Endometrium (tissue), 2 donors: Measurements from ENCODE around the gene TBC1D1.

ENCODE experiments used
- FAIRE-seq: peaks from 2 replicates; lab custom pipeline; 2012; peaks lifted over from hg19 to GRCh38; lab: Jason Lieb, UNC
- donor health status: control.
- donor health status: control.

Gene TBC1D1

DNA sequence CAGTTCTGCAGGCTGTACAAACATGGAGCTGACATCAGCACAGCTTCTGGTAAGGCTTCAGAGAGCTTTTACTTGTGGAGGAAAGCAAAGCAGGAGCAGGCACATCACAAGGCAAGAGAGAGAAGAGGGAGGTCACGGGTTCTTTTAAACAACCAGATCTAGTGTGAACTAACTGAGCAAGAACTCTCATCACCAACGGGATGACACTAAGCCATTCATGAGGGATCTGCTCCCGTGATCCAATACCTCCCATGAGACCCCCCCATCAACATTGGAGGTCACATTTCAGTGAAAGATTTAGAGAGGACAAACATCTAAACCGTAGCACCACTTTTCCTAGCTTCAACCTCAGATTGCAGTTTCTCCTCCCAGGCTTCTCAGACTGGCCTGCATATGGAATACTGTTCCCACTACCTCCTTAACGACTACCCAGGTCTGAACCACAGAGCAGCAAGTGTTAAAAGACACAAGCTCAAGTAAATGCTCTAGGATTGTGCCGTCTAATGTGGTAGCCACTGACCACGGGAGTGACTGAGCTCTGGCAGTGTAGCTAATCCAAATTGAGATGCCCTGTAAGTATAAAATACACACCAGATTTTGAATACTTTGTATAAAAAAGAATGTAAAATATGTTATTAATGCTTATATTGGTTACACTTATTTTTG lies 262.0 kb downstream of the TBC1D1 start:
- FAIRE-seq = no peak

- no peak for FAIRE-seq
Observed at GRCh38 chr4:38153387-38153760, 262.5 kb downstream of the TBC1D1 start.

GRCh38 chr4:38154252-38154651 lies 263.4 kb downstream of the TBC1D1 start:
- FAIRE-seq = no peak

GRCh38 chr4:38154681-38155588 lies 264.1 kb downstream of the TBC1D1 start:
- no peak for FAIRE-seq

DNA sequence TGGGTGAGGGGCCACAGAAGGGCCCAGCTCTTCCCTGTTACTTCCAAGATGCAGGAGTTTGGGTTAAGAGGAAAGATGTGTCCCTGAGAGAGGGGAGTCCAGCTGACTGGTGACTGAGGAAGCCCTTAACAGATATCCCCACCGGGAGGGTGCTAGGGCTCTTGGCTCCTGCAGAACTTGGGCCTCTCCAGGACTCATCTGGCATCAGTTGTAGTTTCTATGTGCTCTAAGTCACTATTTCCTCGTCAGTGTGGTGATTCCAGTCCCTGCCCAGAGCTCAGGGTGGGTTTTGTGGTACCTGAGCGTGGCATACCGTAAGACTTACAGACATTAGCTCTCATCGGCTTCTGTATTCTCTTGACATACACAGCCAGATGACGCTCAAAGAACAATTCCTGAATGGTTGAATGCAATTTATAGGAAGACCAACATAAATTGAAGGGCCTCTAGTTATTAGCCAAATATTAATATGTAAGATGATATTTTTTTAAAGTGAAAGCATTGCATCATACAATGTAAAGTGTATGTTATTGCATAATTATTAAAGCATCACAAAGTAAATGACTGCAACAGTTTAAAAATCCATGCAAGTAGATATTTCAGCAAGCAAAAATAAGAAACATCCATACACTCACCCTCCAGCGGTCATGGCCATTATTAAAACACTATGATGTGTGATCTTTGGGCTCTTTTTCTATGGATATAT lies 264.9 kb downstream of the TBC1D1 start:
- FAIRE-seq = no peak

DNA sequence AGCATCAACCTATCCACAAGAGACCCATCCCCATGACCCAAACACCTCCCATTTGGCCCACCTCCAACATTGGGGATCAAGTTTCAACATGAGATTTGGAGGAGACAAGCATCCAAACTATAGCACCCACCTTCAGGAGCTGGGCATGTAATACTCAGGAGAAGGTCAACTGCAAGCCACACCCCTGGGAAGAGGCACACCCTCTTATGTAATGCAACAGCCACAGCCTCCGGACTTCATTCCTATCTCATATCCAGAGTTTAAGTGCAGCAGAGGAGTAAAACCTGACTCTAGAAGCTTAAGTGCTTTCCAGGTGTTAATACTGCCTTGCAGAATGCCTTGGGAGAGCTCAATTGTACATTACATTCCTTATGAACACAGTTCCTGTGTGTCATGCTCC lies 266.7 kb downstream of the TBC1D1 start:
- FAIRE-seq = no peak

DNA sequence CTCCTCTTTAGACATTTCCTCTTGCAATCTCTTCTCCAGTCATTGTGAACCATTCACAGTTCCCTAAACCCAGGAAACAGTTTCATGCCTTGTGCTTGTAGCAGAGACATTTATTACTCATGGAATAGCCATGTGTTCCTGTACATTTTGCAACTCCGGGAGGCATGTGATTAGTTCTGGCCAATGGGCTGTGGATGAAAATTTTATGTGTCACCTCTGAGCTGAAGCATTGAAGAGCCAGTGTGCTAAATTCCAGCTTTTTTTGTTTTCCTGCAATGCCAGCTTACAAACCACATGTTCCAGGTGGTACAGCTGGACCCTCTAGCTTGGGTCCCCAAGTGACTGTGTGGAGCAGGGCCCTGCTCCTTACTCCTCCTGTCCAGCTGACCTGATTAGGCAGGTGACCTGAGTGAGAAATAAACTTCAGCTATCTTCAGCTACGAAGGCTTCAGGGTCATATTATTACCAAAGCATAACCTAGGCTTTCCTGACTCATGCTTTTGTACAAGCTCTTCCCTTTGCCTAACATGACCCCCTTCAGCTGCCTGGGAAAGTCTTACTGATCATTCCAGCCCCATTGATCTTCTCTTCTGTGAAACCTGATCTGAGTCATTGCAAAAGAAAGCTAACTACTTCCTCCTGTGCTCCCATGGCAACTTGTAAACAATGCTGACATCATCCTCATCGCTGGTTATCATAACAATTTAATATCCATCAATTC lies 269.8 kb downstream of the TBC1D1 start:
- FAIRE-seq = no peak

- FAIRE-seq = no peak
Observed at GRCh38 chr4:38161208-38162113, 270.6 kb downstream of the TBC1D1 start.

DNA sequence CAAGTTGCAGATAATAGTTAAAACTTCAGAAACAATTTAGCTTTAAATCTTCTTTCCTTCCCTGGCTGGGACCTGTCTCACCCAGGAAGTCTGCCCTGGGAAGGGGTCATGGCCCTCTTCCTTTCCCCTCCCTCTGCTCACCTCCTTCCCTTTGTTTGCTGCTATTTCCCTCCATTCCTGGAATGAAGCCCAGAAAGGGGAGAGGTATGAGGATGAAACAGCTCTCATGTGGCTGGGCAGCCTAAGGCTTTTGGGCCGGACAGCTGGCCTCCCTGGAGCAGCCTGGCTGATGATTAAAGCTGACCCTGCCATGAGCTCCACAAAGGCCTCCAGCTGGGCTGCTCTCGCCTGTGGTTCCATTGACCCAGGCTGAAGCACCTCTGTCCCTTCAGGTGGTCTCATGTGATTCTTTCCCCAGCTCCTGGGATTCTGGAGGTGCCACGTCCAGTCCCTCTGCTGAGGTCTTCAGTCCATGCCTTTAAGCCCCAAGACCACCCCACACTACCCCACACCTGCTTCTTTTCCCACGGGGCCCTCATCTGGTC lies 271.4 kb downstream of the TBC1D1 start:
- no peak for FAIRE-seq

DNA sequence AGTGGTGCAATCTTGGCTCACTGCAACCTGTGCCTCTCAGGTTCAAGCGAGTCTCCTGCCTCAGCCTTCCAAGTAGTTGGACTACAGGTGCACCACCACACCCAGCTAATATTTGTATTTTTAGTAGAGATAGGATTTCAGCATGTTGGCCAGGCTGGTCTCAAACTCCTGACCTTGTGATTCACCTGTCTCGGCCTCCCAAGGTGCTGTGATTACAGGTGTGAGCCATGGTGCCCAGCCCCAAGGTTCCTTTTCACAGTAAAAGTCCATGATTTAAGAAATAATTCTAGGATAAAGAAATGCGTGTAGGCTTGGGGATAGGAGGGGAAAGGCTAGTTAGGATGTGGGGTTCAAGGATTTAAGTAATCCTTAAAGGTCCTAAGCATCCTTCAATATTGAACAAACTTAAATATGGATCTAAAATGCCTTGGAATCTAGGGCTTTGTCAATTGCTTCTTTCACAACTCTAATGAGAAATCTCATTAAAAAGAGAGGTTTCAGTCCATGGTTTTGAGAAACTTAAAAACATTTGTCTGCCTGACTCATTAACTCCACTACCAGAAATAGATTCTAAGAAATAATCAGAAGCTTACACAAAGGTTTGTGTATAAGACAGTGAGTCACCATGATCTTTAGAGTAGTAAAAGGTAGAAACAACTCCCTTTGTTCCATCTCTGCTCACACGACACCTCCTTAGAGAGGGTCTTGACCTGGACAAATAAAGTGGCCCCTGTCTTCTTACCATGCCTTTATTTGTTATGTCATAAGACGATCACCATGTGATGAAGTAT lies 272.5 kb downstream of the TBC1D1 start:
- no peak for FAIRE-seq

DNA sequence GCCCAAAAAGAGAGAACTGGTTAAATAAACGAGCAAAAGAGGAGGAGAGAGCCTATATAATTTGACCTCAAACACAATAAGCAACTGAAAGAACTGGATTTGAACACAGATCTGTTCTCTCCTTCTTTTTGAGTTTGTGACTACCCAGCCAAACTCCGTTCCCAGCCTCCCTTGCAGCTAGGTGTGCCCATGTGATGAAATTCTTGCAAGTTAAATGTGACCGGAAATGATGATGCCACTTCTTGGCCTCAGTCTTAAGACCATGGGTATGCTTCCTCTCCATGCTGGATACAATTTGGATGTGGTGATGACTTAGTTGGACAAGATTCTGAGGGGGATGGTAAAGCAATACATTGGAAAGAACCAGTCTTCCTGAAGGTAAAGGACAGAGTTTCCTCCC lies 273.5 kb downstream of the TBC1D1 start:
- FAIRE-seq = no peak

GRCh38 chr4:38166082-38166481 lies 275.2 kb downstream of the TBC1D1 start:
- FAIRE-seq = no peak

DNA sequence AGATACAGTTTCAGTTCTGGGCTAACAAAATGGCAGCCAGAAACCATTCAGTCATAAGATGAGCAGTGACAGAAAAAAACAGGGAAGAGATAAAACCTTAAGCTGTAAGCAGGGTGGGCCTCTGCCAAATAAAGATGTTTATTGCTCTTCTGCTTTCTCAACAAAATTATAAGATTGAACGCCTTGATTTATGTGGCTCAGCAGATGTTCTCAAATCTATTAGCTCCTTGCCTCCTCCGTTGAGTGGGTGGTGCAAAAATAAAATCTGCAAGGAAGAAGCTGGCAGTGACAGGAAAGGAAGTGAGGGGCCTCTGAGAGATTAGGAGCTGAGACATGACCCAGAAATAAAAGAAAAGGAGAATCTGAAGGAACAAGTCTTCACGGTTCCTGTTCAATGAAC lies 275.9 kb downstream of the TBC1D1 start:
- no peak for FAIRE-seq

DNA sequence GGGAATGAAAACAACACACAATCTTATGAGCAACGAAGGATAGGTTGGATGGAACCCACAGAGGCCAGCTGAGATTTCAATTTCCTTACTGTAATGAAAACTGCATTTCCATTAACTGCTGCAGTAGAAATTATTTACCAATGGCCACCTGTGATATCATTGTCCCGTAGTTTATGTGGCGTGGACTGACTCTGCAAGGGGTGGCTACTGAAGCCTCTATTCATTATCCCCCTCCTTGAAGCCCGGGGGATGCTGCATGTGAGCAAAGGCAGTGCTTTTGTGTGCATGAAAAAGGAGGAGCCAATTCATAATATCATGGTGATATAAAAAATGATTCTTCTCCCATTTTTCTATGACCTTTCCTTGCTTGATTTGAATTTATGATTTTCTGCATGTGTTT lies 277.1 kb downstream of the TBC1D1 start:
- no peak for FAIRE-seq

GRCh38 chr4:38169524-38169923 lies 278.6 kb downstream of the TBC1D1 start:
- no peak for FAIRE-seq

GRCh38 chr4:38170338-38171169 lies 279.7 kb downstream of the TBC1D1 start:
- FAIRE-seq = no peak

GRCh38 chr4:38172078-38172477 lies 281.2 kb downstream of the TBC1D1 start:
- no peak for FAIRE-seq

DNA sequence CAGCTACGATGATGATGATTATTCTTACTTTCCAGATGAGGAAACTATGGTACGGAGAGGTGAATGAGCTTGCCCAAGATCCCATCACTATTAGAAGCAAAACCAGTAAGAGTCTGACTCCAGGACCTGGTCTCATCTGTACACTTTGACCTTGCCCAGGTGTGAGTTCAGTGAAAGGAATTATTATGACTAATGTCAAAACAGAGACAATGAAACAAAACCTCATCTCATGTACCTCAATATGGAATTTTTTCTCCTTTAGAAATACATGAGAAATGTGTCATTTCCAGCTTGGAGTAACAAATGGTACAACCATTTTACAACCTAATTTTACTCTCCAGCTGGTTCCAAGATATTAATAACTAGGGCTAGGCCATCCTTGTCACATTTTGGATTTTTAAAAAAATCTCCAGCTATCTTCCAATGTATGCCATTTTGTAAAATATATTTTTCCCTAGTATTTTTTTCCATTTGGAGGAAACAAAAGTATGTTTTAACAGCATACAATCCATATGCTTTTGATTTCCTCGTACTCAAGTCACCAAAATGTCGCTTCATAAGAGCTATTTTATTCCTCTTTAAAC lies 283.1 kb downstream of the TBC1D1 start:
- no peak for FAIRE-seq

- no peak for FAIRE-seq
Observed at GRCh38 chr4:38174801-38175200, 283.9 kb downstream of the TBC1D1 start.
